ENCODE results near the gene SYMPK.
"Not testable (repeated sequence)": the region's sequence is repeated elsewhere in the genome, so short reads cannot be mapped to it uniquely, and the experiment has no call there.

The SYMPK gene

DNA sequence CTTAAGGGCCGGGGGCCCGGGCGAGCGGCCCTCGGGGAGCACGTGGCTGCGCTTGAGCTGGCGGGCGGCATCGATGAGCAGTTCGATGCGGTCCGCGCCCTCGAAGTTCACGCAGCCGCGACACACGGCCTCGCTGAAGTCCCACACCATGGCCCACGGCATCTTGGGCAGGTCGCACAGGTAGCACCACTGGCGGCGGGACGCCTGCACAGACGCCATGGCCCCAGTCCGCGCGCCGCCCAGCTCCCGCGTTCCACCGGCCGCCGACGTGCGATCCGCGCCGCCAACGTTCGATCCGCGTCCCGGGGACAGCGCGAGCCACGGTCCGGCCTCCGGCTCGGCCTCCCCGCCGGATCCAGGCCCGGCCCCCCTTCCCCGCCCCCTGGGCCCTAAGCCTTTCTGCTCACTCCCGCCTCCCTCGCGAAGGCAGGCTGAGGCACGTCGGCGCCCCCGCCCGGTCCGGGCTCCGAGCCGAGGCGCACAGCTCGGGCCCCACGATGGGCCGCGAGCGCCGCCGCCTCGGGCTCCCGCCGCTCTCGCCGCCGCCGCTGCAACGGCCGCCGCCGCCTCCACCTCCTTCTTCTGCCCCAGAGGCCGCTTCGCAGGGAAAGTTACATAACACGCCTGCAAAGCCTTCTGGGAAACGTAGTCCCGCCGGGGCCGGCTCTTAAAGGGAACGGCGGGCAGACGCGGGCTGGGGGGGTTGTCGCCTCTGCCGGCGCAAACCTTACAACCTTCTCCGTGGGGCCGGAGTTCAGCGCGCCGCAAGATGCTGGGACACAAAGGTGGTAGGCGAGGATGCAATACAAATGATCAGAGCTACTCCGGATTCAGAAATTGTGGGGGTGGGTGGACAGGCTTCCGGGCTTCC, 22.8 kb upstream of the SYMPK start, which contains the start of gene IRF2BP1:
Gene IRF2BP1, minus strand, starts transcription at position 586 of the 871 bp plus-strand sequence. Its CDS starts 367 bp downstream, at position 219.
- DNase-seq: peak; percentile 94

DNA sequence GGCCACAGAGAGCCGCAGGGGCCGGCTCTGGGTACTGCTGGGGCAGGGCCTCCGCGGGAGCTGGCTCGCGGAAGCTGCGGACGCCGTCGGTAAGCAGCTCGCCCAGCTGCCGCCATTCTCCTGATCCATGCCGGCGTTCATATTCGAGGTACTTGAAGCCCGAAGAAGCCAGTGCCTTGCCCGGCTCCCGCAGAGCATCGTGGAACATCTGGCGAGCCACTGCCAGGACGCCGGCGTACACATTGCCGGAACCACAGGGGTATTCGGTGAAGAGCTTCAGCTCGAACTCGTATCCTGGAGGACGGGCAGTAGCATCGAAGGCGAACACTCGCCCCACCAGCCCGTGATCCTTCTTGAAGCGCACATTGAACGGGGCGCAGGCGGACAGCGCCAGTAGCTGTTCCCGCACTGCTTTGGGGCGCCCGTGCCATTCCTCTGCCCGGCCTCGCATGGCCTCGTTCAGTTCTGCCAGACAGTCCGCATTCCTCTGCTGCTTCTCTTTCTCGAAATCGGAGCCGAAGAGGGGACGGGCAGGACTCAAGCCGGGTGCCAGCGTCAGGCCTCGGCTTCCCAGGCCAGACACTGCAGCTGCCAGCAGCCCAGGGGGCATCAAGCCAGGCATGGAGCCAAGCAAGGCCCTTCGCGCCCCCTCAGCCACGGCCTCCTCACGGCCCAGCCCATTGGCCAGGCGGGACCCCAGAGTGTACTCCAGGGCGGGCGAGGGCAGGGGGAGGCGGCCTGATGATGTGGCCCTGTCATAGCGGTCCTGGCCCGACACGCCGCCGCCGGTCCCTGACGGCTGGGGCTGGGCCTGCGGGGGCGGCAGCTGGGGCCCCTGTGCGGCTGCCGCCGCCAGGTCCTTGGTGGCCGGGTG, 22.0 kb upstream of the SYMPK start:
- no peak for DNase-seq

DNA sequence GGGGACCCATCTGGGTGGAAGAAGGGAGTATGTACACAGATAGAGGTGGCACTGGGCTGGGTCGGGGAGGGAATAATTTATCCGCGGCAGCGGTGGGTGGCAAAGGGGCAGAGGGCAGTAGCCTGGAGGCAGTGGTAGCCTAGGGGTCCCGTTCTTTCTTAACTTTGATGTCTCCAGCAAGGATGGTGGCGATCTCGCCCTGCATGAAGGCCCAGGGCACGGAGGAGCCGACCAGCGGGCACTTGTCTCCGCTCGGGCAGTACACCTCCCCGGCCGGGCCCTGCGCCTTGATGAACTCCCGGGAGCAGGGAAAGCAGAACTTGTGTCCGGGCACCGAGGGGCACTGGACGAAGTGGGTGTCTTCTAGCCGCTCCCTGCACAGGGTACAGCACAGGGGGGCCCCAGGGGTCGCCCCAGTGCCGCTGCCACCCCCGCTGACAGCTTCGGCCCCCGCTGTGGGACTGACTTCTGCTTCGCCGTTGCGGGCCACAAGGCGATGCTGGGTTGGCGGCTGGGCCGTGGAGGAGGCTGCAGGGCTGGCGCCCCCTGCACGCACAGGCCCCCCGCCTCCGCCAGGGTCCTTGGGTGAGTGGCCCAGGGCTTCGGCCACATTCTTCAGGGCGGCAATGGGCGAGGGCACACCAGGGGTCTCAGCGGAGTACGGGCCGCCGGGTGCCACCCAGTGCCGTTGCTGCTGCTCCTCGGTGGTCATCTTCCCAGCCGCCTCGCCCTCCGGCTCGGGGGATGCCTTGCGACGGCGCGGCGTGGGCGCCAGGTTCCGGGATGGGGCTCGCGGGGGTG, 21.1 kb upstream of the SYMPK start:
- DNase-seq: no peak

DNA sequence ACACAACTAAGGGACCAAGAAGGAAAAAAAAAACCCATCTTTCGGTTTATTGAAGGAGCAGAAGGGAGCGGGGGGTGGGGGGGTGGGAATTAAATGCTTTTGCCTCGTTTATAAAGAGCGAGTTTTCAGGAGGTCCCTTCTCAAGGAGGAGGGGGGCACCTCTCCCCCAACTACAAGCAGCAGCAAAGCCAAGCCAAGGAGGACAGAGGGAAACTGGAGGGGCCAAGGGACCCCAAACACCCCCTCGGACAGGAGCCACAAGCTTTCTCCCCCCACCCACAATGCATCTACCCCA, 20.6 kb upstream of the SYMPK start:
- DNase-seq: no peak

DNA sequence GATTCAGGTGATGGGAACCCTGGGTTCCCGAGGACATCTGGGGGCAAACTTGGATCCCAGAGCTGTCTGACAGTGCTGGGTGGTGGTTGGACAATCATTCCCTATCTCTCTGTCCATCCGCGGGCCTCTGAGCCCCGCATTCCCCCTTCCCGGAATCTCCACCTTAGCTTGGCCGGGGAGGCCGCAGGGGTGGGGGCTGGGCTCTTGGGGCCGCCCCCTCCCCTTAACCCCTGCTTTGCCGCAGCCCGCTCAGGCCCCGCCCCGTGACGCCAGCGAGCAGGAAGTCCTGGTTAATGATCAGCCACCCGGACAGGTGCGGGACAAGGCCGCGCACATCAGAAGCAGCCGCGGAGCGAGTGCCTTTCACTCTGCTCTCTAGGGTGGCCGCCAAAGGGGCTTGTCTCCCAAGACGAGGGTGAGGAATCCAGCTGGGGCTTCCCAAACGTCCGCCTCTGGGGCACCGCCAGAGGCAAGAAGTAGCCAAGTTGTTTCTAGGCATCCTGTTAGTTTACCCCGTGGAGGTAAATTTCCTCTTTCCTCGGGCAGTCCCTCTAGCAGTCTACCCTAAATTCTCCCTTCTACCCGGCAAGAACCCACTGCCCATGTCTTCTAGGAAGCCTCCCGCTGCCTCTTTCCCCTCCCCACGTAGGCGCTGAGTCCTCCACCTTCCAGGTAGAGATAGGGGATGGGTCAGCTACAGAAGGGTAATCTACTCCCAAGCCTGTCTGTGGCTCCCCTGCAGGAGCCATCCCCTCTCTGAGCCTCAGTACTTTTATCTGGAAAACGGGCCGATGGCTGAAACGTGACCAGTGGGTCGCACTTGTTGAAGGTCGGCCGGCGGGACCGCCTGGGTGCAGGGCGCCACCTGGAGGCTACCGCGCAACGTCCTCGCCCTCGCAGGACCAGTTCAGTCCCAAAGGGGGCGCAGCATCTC, 20.0 kb upstream of the SYMPK start:
- DNase-seq: peak; percentile 82

DNA sequence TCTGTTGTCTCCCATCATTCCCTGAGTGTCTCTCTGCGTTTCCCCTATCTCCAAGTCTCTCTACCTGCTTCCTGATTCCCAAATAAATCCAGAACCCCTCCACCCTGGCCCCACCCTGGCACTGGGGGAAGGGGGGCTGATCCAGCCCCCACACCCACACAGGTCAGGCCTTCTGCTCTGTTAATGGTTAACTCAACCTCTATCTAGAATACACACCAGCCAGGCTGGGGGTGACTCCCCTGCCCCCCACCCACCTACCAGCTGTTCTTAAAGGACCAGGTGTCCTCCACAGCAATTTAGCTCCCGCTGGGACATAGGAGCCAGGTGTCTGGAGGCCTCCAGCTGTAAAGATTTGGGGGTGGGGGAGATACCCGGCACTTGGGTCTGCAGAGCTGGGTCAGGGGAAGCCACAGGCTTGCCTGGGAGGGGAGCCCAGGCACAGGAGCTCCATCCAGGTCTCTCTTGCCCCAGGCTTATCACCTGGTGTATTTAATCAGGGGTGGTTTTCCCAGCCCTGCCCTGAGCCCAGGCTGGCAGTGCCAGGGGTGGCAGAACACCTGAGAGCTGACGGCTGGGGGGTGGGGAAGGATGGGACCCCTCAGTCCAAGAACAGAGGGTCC, 19.1 kb upstream of the SYMPK start:
- DNase-seq: no peak

DNA sequence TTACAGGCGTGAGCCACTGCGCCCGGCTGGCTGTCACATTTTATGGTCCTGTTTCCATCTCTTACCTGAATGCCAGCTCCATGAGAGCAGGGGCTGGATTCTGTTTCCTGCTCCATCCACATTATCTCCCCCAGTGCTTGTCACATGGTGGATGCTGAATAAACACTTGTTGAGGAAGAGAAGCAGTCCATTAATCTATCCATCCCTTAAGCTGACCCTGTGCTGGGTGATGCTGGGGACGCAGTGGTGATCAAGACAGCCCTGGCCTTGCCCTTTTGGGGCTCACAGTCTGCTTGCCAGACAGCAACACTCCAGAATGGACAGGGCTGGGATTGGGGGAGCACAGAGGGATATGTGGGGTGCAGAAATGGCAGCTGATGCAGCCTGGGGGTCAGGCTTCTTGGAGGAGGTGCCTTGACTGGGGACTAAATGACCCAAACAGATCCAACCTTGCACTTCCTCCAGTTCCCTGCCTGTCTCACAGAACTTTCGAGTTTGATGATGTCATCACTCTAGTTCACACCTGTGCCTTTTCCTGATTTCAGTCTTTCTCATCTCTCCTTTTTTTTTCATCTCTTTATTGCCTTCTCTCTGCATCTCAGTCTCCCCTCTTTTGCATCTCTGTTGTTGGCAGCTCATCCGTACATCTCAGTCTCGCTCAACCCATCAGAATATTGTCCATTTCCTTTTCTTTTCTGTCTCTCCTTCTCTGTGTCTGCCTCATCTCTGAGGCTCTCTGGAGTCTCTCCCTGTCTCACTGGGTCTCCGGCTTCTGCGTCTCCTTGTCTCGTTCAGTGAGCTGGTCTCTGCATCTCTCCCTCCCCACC, 18.3 kb upstream of the SYMPK start:
- no peak for DNase-seq

DNA sequence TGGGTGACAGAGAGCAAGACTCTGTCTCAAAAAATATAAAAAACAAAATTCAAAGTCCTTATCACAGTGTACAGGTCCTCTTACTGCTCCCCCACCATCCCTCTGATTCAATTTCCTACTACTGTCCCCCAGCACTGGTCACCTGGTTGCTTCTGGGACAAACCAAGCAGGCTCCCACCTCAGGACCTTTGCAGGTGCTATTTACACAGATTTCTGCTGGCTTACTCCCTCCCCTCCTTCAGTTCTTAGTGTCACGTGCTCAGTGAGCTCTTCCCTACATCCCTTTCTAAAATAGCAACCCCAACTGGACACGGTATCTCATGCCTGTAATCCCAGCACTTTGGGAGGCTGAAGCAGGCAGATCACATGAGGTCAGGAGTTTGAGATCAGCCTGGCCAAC, 17.0 kb upstream of the SYMPK start:
- DNase-seq: no peak

DNA sequence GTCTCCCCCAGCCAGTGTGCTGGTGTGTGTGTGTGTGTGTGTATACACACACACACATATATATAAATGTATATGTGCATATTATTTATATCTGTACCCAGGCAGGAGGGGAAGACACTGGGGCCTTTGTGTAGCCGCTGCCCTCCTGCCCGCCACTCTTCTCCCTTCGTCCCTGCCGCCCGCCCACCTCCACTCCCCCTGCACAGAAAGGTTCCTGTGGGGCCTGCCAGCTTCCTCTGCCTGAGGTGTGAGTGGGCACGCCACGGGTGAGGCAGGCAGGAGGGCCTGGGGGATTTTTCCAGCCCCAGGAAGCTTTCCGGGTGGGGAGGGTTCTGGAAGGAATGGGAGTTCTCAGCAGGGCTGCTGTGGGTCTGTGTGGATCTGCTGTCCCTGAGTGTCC, 16.1 kb upstream of the SYMPK start:
- DNase-seq: no peak

DNA sequence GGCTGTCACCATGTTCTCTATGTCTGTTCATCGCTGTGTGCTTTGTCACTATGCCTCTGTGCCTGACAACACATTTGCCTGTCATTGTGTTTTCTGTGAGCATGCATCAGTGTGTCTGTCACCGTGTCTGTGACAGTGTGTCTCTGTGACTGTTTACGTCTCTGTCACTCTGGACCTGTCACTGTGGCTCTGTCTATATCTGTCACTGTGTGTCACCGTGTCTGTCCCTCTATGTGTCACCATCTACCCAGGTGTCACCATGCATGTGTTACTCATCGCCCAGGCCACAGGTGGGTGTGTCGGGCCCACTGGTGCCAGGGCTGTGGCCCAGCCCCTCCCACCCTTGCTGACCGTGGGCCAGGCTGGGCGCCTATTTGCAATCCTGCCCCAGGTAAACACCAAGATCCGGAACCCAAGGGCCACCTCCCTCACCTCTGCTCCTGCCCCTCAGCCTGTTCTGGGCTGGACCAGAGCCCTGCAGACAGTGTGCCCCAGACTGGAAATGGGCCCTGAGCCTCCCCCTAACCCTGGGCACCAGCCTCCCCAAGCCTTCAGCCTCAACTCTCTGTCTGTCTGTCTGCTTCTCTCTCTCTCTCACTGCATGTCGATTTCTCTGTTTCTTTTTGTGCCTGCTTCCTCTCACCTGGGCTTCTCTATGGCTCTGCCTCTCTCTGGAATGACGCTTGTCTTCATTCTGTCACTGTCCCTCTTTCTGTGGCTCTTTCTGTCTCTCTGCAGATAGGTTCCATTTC, 15.3 kb upstream of the SYMPK start:
- no peak for DNase-seq

DNA sequence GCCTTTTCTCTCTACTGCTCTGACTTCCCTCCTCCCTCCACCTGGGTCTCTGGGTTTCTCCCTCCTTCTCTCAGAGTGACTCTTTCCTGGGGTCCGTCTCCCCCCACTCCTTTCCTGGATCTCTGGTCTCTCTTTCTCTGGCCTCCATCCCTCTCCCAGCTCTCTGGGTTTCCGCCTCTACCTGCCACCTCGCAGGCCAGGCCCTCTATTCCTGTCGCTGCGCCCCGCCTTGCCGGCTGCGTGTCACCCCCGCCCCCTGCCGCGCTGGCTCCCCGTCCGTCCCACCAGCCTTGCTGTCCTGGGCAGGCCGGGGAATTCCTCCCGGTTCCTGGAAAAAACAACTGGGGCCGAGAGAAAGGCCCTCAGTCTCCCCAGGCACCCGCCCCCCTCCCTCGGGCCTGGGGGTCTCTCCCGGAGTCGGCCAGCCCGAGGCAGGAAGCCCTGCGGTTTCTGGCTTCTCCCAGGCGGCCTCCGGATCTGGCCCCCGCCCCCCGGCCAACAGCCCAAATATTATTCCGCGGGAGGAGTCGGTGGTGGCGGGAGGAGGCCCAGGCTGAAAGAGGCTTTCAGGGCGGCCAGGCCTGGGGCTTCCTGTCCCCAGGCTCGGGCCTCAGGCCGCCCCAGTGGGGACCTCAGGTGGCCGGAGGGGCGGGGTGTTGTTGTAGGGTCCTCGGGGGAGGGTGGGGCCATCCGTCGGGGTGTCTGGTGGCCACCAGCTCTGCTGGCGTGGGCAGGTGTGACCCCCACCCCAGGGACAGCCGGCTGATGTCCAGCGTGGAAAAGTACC, 13.7 kb upstream of the SYMPK start:
- no peak for DNase-seq

DNA sequence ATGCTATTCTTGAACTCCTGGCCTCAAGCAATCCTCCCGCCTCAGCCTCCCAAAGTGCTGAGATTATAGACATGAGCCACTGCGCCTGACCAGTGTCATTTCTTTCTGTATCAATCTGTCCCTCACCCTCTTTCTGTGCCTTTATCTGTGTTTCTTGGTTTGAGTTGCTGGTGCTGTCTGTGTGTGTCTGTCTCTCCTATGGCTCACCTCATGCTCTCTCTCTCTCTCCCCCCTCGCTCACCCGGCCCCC, 13.1 kb upstream of the SYMPK start:
- no peak for DNase-seq

DNA sequence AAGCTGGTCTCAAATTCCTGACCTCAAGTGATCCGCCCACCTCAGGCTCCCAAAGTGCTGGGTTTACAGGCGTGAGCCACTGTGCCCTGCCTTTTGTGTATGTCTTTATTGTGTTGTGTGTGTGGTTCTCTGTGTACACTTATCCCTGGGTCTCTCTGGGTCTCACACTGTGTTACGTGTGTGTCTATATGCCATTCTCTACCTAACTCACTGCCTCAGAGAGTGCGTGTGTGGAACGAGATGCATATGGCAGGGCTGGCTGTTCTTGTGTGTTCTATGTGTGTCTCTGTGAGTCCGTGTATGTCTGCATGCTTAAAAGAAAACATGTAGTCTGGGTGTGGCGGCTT, 11.6 kb upstream of the SYMPK start:
- no peak for DNase-seq

DNA sequence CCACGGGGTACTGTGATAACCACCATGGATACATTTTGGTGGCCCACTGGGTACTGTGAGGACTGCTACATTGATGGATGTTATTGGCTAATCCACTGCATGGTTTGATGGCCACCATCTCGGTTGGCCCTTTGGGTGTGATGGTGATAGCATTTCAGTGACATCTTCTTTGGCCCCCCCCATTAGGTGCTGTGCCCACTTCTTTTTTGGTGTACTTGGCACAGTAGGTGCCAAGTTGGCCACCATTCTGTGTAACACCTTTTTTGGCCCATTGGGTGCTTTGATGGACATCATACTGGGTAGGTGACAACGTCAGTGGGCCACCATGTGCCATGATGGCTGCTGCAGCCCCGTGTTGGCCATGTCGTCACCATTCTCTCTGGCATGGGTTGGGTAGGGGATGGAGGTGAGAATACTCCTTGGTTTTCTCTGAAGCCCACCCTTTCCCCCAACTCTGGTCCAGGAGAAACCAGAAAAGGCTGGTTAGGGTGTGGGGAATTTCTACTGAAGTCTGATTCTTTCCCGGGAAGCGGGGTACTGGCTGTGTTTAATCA, 10.3 kb upstream of the SYMPK start:
- DNase-seq: no peak

DNA sequence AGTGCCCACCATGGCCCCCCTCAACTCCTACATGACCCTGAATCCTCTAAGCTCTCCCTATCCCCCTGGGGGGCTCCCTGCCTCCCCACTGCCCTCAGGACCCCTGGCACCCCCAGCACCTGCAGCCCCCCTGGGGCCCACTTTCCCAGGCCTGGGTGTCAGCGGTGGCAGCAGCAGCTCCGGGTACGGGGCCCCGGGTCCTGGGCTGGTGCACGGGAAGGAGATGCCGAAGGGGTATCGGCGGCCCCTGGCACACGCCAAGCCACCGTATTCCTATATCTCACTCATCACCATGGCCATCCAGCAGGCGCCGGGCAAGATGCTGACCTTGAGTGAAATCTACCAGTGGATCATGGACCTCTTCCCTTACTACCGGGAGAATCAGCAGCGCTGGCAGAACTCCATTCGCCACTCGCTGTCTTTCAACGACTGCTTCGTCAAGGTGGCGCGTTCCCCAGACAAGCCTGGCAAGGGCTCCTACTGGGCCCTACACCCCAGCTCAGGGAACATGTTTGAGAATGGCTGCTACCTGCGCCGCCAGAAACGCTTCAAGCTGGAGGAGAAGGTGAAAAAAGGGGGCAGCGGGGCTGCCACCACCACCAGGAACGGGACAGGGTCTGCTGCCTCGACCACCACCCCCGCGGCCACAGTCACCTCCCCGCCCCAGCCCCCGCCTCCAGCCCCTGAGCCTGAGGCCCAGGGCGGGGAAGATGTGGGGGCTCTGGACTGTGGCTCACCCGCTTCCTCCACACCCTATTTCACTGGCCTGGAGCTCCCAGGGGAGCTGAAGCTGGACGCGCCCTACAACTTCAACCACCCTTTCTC, 9.4 kb upstream of the SYMPK start:
- DNase-seq: no peak

DNA sequence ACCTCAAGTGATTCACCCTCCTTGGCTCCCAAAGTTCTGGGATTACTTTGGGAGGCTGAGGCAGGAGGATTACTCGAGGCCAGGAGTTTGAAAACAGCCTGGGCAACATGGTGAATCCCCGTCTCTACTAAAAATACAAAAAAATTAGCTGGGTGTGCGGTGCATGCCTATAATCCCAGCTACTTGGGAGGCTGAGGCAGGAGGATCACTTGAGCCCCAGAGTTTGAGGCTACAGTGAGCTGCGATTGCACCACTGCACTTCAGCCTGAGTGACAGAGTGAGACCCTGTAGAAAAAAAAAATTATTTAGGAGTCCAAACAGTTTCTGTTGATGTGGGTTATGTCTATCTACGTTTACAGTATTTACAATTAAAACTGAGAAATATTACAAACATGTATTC, 7.9 kb upstream of the SYMPK start:
- DNase-seq: no peak

DNA sequence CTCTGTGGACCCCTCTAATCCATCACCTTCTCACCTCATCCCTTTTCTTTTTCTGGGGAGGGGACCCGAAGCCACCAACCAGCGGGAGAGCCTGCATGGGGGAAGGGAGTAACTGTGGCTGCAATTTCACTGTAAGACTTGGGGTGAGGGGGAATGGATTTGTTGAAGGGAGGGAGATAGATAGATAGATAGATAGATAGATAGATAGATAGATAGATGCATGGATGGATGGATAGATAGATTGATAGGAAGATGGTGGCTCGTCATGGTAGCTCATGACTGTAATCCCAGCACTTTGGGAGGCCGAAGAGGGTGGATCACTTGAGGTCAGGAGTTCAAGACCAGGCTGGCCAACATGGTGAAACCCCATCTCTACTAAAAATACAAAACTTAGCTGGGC, 4.3 kb upstream of the SYMPK start:
- DNase-seq: not testable (repeated sequence)

All from inflammatory macrophage treated with lipopolysaccharide for 4 hours (primary cell).